GM19372 (cell line): ENCODE results near the gene MARCHF9.

Source experiments
- ATAC-seq: cut with Tn5 transposase; IDR thresholded peaks from one replicate; pipeline ENCODE4 v1.9.1; 2021; ENCODE audit warnings: mild to moderate bottlenecking, low read depth, moderate library complexity; ENCODE audit not compliant: unreplicated experiment

Gene MARCHF9

DNA sequence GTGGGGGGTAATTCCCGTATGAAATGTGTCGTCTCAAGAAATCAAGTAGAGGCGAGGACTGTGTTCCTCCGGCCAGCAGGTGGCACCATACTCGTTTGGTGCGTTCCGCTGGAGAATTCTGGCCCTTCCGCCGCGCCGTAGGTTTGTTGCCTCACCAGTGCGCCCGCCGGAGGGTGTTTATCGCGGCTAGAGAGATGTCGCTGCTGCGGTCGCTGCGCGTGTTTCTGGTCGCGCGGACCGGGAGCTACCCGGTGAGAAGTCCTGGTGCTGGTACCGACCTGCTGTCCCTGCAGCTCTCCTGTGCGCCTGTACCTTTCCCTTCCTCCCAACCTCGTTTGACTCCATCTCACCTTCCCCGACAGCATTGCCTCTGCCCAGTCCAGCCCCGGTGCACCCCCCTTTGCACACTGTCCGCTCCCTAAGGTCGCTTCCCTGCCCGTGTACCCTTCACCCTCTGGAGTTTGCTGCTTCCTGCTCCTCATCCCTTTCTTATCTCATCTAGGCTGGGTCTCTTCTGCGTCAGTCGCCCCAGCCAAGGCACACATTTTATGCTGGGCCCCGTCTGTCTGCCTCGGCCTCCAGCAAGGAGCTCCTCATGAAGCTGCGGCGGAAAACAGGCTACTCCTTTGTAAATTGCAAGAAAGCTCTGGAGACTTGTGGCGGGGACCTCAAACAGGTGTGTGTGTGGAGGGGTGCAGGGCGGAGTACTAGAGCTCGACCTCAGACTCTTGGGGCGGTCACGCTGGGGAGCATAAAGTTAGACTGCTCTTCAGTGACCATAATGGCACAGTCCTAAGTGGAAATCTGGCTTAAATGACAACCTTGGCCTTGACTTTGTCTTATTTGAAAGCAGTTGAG is 27.9 kb downstream of the MARCHF9 start, which contains the start of gene TSFM:
TSFM (plus strand) TSS at position 180 of the 858 bp plus-strand sequence; CDS start at position 195, 15 bp downstream.
- peak; percentile 89 for ATAC-seq

DNA sequence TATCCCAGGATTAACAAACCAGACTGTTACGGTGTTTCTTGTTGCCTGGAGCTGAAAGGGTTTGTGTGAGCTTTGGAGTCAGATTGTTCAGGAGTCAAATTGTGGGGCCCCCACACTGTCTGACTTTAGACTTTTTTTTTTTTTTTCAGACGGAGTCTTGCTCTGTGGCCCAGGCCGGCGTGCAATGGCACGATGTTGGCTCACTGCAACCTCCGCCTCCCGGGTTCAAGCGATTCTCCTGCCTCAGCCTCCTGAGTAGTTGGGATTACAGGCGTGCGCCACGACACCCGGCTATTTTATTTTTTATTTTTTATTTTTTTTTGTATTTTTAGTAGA is 28.5 kb downstream of the MARCHF9 start:
- no peak for ATAC-seq

DNA sequence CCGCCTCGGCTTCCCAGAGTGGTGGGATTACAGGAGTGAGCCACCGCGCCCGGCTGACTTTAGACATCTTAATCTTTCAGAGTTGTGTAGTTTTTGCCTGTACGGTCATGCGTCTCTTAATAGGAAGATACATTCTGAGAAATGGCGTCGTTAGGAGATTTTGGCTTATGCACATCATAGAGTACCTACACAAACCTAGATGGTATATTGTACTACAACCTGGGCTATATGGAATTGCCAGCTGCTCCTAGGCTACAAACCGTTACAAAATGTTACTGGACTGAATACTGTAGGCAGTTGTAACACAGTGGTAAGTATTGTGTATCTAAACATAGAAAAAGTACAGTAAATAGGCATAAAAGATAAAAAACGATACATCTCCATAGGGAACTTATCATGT is 29.0 kb downstream of the MARCHF9 start:
- ATAC-seq: no peak

DNA sequence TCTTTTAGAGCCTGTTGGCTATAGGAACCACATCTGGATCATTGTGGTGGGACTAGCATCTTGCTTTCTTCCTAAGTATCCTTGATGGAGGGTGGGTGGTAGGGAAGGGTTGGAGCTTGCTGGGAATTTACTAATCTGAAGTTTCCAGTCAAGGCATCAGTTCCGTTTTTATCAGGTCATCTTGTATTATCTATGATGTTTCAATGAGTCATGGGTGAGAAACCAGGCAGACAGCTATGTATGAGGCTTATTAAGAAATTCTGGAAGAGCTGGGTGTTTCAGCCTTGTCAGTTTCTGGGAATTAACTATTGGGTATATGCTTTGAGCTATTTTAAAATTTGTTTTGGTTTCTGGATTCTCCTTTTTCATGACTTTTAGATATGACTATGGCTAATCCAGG is 39.0 kb downstream of the MARCHF9 start:
- ATAC-seq: no peak

DNA sequence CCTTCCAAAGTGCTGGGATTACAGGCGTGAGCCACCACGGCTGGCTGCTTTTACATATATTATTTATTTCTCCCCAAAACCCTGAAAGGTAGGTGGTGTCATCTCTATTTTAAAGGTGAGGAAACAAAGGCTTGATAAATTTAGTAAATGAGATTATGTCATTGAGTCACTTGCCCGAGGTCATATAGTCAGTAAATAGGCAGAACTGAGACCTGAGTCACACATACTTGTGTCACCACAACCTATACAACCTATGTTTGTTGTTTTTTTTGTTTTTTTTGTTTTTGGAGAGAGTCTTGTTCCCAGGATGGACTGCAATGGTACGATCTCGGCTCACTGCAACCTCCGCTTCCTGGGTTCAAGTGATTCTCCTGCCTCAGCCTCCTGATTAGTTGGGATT is 40.5 kb downstream of the MARCHF9 start:
- no peak for ATAC-seq

DNA sequence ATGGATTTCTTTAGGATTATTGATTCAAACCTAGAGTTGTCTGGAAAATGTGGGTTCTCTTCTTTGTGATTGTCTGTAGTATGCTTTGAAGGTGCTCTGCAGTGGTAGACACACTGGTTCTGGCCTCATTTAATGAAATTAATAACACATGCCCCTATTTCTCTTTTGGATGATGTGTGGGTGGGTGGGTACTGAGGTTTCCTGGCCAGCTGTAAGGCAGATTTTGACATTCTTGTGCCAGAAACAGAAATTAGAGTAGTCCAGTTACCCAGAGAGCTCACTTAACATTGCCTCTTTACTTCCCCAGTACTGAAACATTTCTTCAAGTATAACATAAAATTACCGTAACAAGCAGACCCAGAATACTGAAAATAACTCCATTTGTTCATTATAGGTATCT is 42.1 kb downstream of the MARCHF9 start:
- no peak for ATAC-seq

DNA sequence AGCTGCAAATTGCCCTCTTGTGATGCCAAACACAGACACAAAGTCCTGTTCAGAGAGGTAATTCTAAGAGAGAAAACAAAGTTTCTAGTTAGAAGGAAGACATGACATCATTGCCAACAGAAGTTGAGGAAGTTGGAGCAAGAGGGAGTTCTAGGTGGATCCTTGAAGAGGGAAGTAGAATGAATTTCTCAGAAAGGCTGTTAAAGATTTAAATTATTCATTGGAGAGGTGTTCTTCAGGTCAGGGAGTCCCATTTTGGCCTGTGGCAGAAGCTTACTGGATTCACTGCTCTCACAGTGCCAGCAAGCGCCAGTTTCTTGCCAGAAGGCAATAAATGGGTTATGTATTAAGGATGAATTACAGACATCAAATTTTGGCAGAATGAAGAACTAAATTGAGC is 43.0 kb downstream of the MARCHF9 start:
- ATAC-seq: no peak

DNA sequence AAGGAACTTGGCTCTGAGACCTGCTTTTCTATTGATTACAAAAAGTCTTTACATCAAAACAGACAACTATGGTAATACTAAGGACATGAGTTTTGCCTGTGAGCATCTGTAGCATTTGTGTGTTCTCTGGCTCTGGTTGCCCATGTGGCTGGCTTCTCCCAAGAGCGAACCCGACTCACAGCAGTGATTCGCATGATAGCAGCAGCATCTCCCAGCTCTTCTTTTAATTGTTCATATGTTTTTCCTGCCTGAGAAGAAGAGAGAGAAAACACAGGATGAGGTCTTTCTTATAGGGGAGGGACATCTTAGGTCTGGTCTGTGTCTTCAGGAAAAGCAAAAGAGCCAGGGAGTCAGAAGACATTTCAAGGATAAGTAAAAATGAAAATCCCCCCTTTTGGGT is 46.1 kb downstream of the MARCHF9 start:
- ATAC-seq: no peak

DNA sequence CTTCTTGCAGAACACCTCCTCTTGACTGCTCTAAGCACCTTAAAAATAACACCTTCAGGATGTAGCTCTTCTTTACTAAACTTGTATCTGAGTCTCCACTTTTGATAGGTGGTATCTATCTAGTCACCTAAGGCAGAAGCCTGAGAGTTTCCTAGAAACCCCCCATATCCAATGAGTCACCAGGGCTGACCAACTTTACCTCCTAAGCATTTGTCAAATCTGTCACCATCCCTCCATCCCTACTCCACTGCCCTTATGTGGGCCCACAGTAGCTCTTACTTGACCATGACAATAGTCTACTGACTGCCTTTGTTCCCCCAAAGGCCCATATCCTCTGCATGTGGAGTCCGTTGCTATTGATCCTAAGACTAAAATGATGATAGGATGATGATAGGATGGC is 47.7 kb downstream of the MARCHF9 start:
- no peak for ATAC-seq

DNA sequence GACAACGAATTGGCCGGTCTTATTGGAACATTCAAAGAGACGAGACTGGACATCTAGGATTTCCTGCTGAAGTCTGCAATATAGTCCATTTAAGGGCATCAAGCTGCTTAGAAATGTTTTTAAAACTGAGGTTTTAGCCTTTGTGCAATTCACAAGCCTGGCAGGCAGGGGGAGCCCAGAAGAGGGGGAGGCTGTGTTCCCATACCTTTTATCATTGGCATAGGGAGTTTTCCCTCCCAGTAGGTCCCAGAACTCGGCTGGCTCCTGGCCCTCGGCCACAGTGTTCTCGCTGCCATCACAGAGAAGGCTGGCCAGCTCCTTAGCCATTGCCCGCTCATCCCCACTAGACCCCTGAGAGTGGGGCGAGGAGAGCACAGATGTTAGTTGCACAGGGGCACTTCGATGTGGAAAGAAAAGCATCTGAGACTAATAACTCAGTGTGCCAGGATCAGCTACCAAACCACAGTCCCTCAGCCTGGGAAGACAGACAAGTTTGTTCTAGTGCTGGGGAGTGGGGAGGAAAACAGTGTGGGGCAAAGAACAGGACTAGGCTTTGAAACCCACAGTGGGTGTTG is 48.5 kb downstream of the MARCHF9 start:
- no peak for ATAC-seq

DNA sequence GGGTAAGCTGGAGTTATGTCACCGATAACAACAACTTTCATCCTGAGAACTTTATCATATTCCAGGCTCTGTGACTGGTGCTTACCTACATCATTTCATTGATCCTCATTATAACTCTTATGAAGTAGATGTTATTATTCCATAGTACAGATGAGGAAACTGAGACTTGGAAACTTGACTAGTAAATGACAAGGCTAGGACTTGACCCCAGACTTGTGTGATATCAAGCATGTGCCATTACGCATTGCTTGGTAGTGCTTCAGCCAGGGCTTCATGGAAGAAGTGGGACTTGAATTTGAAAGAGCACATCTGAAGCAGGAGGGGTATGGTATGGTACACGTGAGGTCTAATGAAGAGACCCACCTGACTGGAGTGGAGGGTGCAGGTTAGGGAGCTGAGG is 51.8 kb downstream of the MARCHF9 start:
- no peak for ATAC-seq

DNA sequence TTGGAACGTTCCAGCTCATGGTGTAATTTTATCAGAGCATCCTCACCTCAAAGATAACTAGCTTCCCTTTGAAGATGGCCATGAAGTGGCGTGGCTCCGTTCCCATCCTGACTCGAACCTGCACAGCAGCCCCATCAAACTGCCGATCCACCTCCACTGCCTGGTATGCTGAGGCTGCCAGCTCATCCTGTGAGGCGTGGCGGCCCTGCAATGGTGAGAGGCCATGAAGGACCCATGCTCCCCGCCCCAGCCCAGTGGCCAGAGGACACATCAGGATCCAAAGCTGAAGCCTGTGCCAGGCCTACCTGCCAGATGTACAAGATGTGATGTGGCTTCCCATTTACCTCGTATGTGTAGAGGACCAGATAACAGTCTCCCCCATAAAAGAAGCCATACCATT is 52.4 kb downstream of the MARCHF9 start:
- no peak for ATAC-seq

DNA sequence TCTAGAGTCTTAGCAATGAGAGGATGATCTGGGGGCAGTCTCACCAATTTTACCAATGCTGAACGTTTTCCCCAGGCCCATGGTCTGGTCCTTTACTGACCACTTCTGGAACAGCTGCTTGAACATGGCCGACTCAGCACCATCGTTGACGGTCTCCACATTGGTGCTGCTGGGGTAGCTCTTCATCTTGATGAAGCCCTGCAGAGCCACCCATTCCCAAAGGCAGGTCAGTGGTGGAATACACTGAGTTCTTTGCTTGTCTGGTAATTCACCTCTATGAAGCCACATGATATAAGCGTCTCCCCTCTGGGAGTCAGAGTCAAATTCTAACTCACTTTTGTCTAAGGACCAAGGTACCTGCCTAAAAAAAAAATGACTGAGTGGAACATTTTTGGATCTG is 53.4 kb downstream of the MARCHF9 start:
- ATAC-seq: no peak

DNA sequence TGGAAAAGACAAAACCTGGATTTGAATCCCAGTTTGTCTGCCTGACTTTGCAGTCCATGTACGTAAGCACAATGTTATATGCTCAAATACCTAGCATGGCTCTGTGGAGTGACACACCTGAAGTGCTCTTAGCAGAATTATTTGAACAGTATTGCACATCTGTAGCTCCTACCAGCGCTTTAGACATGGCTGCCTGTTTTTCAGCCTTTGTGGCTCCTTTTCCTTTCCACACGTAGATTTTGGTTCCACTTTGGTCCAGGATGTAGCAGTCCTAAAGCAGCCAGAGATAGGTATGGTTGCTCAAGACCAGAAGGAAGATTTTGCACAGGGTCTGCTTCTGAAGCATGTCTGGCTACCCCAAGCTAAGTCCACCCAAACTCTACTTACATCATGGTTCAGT is 54.5 kb downstream of the MARCHF9 start:
- no peak for ATAC-seq
